Spleen (tissue), 11 donors: ENCODE data around the gene HIP1. TPM values are rescaled to one million over a fixed set of nuclear protein-coding genes. Genes with fewer than 3 reads are reported as not detected.
"Not testable (repeated sequence)": the region's sequence is repeated elsewhere in the genome, so short reads cannot be mapped to it uniquely, and the experiment has no call there.

Experiments
- DNase-seq: peaks from one replicate; pipeline ENCODE4 v3.0.0-alpha.2; 2020
- H3K27ac ChIP-seq, 8 donors: fragments of 200-600 bp; sonication (generic) in 7 of 8; 1 replicate in 4 of 8; 2 replicates in 4 of 8; pipeline versions ENCODE4 v1.5.0 to v1.8.0; 2016 to 2021; ENCODE audit warnings: inconsistent platforms in 4 of 8, mild to moderate bottlenecking in 4 of 8, moderate library complexity in 1 of 8
- H3K27me3 ChIP-seq, 7 donors: fragments of 200-600 bp; sonication (generic) in 6 of 7; replicated peaks in 1 of 7; 1 replicate in 4 of 7; 2 replicates in 3 of 7; pipeline versions ENCODE4 v1.5.0 to v1.8.0; 2016 to 2021; ENCODE audit warnings: inconsistent platforms in 3 of 7, mild to moderate bottlenecking in 1 of 7
- H3K36me3 ChIP-seq, 6 donors: fragments of 200-600 bp; sonication (generic) in 5 of 6; 1 replicate in 4 of 6; 2 replicates in 2 of 6; pipeline versions ENCODE4 v1.5.0 to v1.8.0; 2016 to 2021; ENCODE audit warnings: inconsistent platforms in 2 of 6
- H3K4me1 ChIP-seq, 6 donors: fragments of 200-600 bp; sonication (generic) in 5 of 6; 1 replicate in 3 of 6; 2 replicates in 3 of 6; pipeline versions ENCODE4 v1.5.0 to v1.8.0; 2016 to 2021; ENCODE audit warnings: inconsistent platforms in 3 of 6
- H3K4me3 ChIP-seq, 8 donors: fragments of 200-600 bp; sonication (generic) in 7 of 8; 1 replicate in 4 of 8; 2 replicates in 4 of 8; pipeline versions ENCODE4 v1.5.0 to v1.8.0; 2016 to 2021; ENCODE audit warnings: inconsistent platforms in 4 of 8, mild to moderate bottlenecking in 4 of 8, moderate library complexity in 2 of 8
- H3K9me3 ChIP-seq, 8 donors: fragments of 200-600 bp; sonication (generic) in 7 of 8; 1 replicate in 4 of 8; 2 replicates in 4 of 8; pipeline versions ENCODE4 v1.5.0 to v1.8.0; 2016 to 2021; ENCODE audit warnings: inconsistent platforms in 4 of 8
- POLR2A ChIP-seq, 3 donors: fragments of 450-650 bp; IDR thresholded peaks; one replicate each; pipeline ENCODE4 v1.5.1; 2017; ENCODE audit warnings: antibody characterized with exemption in 3 of 3, mild to moderate bottlenecking in 1 of 3
- POLR2AphosphoS5 ChIP-seq, 3 donors: sonication (generic); formaldehyde crosslinking; IDR thresholded peaks; one replicate each; pipeline ENCODE4 v1.5.1; 2017; ENCODE audit warnings: antibody characterized with exemption in 3 of 3
- WGBS, 5 donors: extraction: QIAGEN DNeasy Blood & Tissue Kit in 3 of 5; methylation state at CpG; one replicate each; pipeline versions ENCODE4 v1.1.5 to v1.1.7; 2013 to 2018; 5-methylcytosine and 5-hydroxymethylcytosine counted together
- intact Hi-C: fragments of 100-400 bp; cut with DNase I; formaldehyde crosslinking; loops from one replicate; pipeline ENCODE4 v1.15.0; 2023; ENCODE audit warnings: low total_unique reads
- polyA plus RNA-seq, 3 donors: library from polyadenylated mRNA; stranded (reverse); fragments of 200-250 nt; gene quantifications; one replicate each; pipeline ENCODE4 v1.2.1, GENCODE V29; 2013
- total RNA-seq, 7 donors: library from RNA; depleted of rRNA in 3 of 7; stranded (reverse); fragments of >200 nt in 3 of 7; fragmentation: NEBNext Ultra II Directional in 4 of 7; extraction: Animal tissue kit (Norgen Biotek cat#: 25700) in 4 of 7; gene quantifications; one replicate each; pipeline versions ENCODE4 v1.1.0 to v1.2.1, GENCODE V29; 2016 to 2021
- TF ChIP-seq, protein P1 (sequence below), 11 experiments: fragments of 200-600 bp in 7 of 11; fragments of 450-650 bp in 4 of 11; sonication (generic) in 4 of 11; IDR thresholded peaks in 8 of 11; conservative IDR thresholded peaks in 3 of 11; 1 replicate in 7 of 11; 2 replicates in 4 of 11; pipeline versions ENCODE4 v1.4.0 to v1.8.0; 2016 to 2021; ENCODE audit warnings: antibody characterized with exemption in 11 of 11, inconsistent platforms in 4 of 11, mild to moderate bottlenecking in 1 of 11
- donor health status: healthy with polysubstance abuse.
- donor health status: DM: no; HTN: no; CAD: no; lungs with moderate emphysema.
- donor health status: DM: no; HTN: no; CAD: no.
- donor health status: Bipolar disorder and iron deficiency.
- donor health status: healthy.
- donor health status: DM: no; HTN: no; CAD: no.
- donor health status: DM: yes; HTN: yes; CAD: no.

HIP1 gene
- total and polyA plus RNA-seq, 10 donors, result 3.4 to 52.6 (median 35.1) TPM

DNA sequence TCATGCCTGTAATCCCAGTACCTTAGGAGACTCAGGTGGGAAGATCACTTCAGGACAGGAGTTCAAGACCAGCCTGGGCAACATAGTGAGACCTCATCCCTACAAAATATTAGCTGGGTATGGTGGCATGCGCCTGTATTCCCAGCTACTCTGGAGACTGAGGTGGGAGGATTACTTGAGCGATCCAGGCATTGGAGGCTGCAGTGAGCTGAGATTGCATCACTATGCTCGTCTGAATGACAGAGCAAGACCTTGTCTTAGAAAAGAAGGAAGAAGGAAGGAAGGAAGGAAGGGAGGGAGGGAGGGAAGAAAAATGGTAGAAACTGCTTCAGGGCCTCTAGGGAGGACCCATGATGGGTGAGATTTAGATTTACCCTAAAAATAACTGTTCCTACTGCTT lies 134.3 kb downstream of the HIP1 start:
- no peaks in the 10 kb centered on the region for H3K27me3 ChIP-seq
- H3K27ac ChIP-seq, result peak overlapping the region in 4 of 8 donors; percentile 27 to 63 (median 31)
- intact Hi-C loops, result no loop called here
- no peak for TF ChIP-seq POLR2A (IDR thresholded peaks at IDR 0.05)
- TF ChIP-seq POLR2AphosphoS5 (IDR thresholded peaks at IDR 0.05), result no peak
- TF ChIP-seq, protein P1, sequence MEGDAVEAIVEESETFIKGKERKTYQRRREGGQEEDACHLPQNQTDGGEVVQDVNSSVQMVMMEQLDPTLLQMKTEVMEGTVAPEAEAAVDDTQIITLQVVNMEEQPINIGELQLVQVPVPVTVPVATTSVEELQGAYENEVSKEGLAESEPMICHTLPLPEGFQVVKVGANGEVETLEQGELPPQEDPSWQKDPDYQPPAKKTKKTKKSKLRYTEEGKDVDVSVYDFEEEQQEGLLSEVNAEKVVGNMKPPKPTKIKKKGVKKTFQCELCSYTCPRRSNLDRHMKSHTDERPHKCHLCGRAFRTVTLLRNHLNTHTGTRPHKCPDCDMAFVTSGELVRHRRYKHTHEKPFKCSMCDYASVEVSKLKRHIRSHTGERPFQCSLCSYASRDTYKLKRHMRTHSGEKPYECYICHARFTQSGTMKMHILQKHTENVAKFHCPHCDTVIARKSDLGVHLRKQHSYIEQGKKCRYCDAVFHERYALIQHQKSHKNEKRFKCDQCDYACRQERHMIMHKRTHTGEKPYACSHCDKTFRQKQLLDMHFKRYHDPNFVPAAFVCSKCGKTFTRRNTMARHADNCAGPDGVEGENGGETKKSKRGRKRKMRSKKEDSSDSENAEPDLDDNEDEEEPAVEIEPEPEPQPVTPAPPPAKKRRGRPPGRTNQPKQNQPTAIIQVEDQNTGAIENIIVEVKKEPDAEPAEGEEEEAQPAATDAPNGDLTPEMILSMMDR (IDR thresholded peaks at IDR 0.05 in 8 of 11, conservative IDR thresholded peaks at IDR 0.05 in 3 of 11), result no peak
- H3K36me3 ChIP-seq, result peaks cover 0 to 12% (median 0%) of the 10 kb centered on the region in 6 donors
- no peaks in the 10 kb centered on the region for H3K9me3 ChIP-seq
- 53 to 81% (median 59%) methylated on average over 3 of the region's 3 CpGs for WGBS, 5 donors
- no peak overlapping the region for H3K4me3 ChIP-seq
- H3K4me1 ChIP-seq, result peaks cover 0 to 52% (median 23%) of the 10 kb centered on the region in 6 donors
- DNase-seq, result no peak

DNA sequence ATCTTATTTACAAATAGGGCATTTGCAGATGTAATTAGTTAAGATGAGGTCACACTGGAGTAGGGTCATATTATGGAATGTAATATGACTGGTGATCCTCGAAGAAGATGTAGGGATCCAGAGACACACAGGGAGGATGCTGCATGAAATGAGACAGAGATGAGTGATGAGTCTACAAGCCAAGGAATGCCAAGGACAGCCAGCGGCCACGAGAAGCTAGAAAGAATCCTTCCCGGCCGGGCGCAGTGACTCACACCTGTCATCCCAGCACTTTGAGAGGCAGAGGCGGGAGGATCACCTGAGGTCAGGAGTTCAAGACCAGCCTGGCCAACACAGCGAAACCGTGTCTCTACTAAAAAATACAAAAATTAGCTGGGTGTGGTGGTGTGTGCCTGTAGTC lies 135.9 kb downstream of the HIP1 start:
- WGBS, 5 donors, result 91 to 96% (median 92%) methylated on average over 9 of the region's 9 CpGs
- H3K36me3 ChIP-seq, result peaks cover 0 to 28% (median 0%) of the 10 kb centered on the region in 6 donors
- H3K27me3 ChIP-seq, intact Hi-C loops, H3K9me3 ChIP-seq, DNase-seq, H3K4me3 ChIP-seq, H3K27ac ChIP-seq: not testable (repeated sequence)
- peaks cover 0 to 55% (median 29%) of the 10 kb centered on the region in 6 donors for H3K4me1 ChIP-seq

DNA sequence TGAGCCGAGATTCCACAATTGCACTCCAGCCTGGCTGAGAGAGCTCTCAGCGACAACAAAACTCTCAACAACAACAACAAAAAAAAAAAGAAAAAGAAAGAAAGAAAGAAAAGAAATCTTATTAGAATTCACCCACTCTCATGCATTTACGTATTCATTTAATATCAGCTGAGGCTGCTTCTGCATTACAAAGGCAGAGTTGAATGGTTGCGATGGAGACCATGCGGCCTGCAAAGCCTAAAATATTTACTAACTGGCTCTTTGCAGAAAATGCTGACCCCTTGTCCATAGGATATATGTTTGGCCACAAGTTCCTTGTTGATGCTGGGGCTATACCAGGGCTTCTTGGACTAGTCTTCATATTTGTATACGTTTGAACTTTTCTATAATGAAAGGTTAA lies 137.2 kb downstream of the HIP1 start:
- intact Hi-C loops, result no loop called here
- no peak for DNase-seq
- Histone ChIP-seq H3K27ac (no peak overlapping the region), H3K9me3 (no peaks in the 10 kb centered on the region), H3K36me3 (peaks cover 0 to 41% (median 0%) of the 10 kb centered on the region in 6 donors), H3K4me3 (no peak overlapping the region), H3K4me1 (peaks cover 4 to 64% (median 39%) of the 10 kb centered on the region in 6 donors), H3K27me3 (no peaks in the 10 kb centered on the region)
- WGBS, 5 donors, result 95 to 98% (median 97%) methylated on average over 6 of the region's 6 CpGs
- TF ChIP-seq POLR2A (IDR thresholded peaks at IDR 0.05) (no peak), POLR2AphosphoS5 (IDR thresholded peaks at IDR 0.05) (no peak)
- TF ChIP-seq, protein P1 (IDR thresholded peaks at IDR 0.05 in 8 of 11, conservative IDR thresholded peaks at IDR 0.05 in 3 of 11), result no peak

DNA sequence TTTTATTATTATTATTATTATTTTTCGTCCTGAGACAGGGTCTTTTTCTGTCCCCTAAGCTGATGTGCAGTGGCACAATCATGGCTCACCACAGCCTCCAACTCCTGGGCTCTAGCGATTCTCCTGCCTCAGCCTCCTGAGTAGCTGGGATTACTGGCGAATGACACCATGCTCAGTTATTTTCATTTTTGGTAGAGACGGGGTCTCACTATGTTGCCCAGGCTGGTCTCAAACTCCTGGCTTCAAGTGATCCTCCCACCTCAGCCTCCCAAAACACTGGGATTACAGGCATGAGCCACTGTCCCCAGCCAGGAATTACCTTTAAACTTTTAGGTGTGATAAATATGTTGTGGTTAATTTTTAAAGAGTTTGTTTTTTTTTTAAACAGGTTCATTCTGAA lies 138.0 kb downstream of the HIP1 start:
- Histone ChIP-seq H3K36me3 (peaks cover 0 to 49% (median 0%) of the 10 kb centered on the region in 6 donors), H3K4me1 (peaks cover 4 to 60% (median 39%) of the 10 kb centered on the region in 6 donors), H3K27ac (peak overlapping the region in 1 of 8 donors; percentile 78)
- H3K27me3 ChIP-seq, intact Hi-C loops, H3K4me3 ChIP-seq, DNase-seq, H3K9me3 ChIP-seq: not testable (repeated sequence)
- WGBS, 5 donors, result 85 to 95% (median 93%) methylated on average over 4 of the region's 4 CpGs

DNA sequence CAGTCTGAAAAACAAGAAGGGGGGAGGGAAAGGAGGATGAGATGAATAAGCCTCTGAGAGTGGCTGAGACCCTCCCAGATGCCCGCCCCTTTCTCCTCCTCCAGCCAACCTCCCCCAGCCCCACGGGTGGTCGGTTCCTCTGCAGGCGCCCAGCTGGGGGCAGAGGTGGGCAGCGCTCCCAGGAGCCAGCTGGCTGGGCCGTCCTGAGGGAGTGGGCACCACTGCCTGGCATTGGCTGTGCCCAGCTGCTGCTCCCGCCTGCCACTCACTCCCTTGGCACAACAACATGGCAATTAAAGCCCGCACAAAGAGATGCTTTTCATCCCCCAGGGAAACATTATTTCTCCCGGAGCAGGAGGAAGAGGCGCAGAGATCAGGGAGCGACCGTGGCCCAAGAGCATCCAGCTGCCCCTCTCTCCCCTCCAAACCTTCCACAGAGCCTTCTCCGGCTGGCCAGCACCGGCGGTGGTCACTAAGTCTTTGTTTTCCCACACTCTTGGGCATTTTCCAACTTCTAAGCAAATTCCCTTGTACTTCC lies 139.4 kb downstream of the HIP1 start:
- peak overlapping the region; percentile 29 to 83 (median 75) for H3K27ac ChIP-seq
- peaks cover 4 to 46% (median 31%) of the 10 kb centered on the region in 6 donors for H3K4me1 ChIP-seq
- H3K9me3 ChIP-seq, result no peaks in the 10 kb centered on the region
- intact Hi-C loops, result no loop called here
- TF ChIP-seq POLR2A (IDR thresholded peaks at IDR 0.05) (no peak), POLR2AphosphoS5 (IDR thresholded peaks at IDR 0.05) (peak in 2 of 3 donors; percentile 64 to 66)
- TF ChIP-seq, protein P1 (IDR thresholded peaks at IDR 0.05 in 8 of 11, conservative IDR thresholded peaks at IDR 0.05 in 3 of 11), result peak in 1 of 11 experiments; percentile 16
- peaks cover 0 to 61% (median 0%) of the 10 kb centered on the region in 6 donors for H3K36me3 ChIP-seq
- no peak for DNase-seq
- peak overlapping the region in 1 of 8 donors; percentile 28 for H3K4me3 ChIP-seq
- H3K27me3 ChIP-seq, result no peaks in the 10 kb centered on the region
- WGBS, 5 donors, result 51 to 74% (median 71%) methylated on average over 14 to 15 of the region's 15 CpGs
